Peyer's patch (tissue), 4 donors: ENCODE results near the gene FRMD8.

Experiments used
- POLR2A ChIP-seq, 2 donors: fragments of 450-650 bp; IDR thresholded peaks; one replicate each; pipeline ENCODE4 v1.5.1; 2017; ENCODE audit warnings: antibody characterized with exemption in 2 of 2, mild to moderate bottlenecking in 2 of 2, moderate library complexity in 2 of 2
- TF ChIP-seq, protein P1 (sequence below), 6 experiments: fragments of 450-650 bp in 4 of 6; fragments of 200-600 bp in 2 of 6; sonication (generic) in 1 of 6; IDR thresholded peaks; one replicate each; pipeline ENCODE4 v1.5.1; 2017 to 2019; ENCODE audit warnings: antibody characterized with exemption in 6 of 6, mild to moderate bottlenecking in 3 of 6, moderate library complexity in 1 of 6

DNA sequence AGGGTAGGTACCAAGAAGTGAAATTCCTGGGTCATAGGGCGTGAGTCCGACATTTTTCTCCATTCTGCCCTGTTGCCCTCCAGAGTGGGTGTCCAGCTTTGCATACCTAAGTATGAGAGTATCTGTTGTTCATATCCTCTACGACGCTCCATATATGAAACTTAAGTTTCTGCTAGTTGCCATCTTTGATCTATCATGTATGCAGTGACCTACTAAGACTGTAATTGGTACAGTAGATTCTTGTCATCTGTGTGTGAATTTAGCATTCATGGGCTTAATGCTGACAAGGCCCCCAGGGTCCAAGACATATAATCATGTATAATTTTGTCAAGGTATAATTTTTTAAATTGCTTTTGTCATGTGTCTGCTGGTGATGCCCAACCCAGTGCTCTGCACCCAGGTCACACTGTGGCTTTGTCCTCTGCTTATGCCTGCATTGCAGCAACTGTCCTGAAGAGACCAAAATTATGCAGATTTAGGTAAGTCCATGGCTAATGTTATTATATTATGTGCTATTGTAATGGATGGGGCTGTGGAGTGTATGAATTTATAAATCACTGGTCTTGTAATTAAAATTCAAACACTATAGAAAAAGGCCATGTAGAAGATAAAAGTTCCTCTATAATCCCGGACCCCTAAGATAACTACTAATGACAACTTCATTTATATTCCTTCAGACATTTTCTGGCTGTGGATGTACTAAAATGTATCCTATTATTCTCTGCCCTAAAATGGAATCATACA, 48.4 kb downstream of the FRMD8 start:
- TF ChIP-seq, protein P1, sequence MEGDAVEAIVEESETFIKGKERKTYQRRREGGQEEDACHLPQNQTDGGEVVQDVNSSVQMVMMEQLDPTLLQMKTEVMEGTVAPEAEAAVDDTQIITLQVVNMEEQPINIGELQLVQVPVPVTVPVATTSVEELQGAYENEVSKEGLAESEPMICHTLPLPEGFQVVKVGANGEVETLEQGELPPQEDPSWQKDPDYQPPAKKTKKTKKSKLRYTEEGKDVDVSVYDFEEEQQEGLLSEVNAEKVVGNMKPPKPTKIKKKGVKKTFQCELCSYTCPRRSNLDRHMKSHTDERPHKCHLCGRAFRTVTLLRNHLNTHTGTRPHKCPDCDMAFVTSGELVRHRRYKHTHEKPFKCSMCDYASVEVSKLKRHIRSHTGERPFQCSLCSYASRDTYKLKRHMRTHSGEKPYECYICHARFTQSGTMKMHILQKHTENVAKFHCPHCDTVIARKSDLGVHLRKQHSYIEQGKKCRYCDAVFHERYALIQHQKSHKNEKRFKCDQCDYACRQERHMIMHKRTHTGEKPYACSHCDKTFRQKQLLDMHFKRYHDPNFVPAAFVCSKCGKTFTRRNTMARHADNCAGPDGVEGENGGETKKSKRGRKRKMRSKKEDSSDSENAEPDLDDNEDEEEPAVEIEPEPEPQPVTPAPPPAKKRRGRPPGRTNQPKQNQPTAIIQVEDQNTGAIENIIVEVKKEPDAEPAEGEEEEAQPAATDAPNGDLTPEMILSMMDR (IDR thresholded peaks at IDR 0.05): no peak
- TF ChIP-seq POLR2A (IDR thresholded peaks at IDR 0.05): no peak
